Uterus (tissue), 2 donors: ENCODE results near the gene TNFRSF14.

ENCODE experiments used
- CTCF ChIP-seq, 4 experiments: fragments of 200-600 bp in 2 of 4; fragments of 450-650 bp in 2 of 4; sonication (generic) in 2 of 4; IDR thresholded peaks; one replicate each; pipeline ENCODE4 v1.5.1; 2016 to 2019; ENCODE audit warnings: antibody characterized with exemption in 4 of 4, mild to moderate bottlenecking in 2 of 4, moderate library complexity in 1 of 4
- POLR2A ChIP-seq, 2 donors: fragments of 450-650 bp; IDR thresholded peaks; one replicate each; pipeline ENCODE4 v1.6.1; 2016; ENCODE audit warnings: antibody characterized with exemption in 2 of 2, mild to moderate bottlenecking in 1 of 2, moderate library complexity in 1 of 2

- TF ChIP-seq POLR2A (IDR thresholded peaks at IDR 0.05): no peak
- no peak for TF ChIP-seq CTCF (IDR thresholded peaks at IDR 0.05)
Measured at GRCh38 chr1:2573250-2573920, 17.2 kb downstream of the TNFRSF14 start.
